Body of pancreas (tissue), 4 donors: ENCODE data around the gene KCNMB2.

Source experiments
- CTCF ChIP-seq, 7 experiments: fragments of 450-650 bp in 4 of 7; fragments of 200-600 bp in 3 of 7; sonication (generic) in 3 of 7; IDR thresholded peaks; one replicate each; pipeline ENCODE4 v1.5.1; 2016 to 2019; ENCODE audit warnings: antibody characterized with exemption in 7 of 7
- POLR2A ChIP-seq, 3 donors: fragments of 450-650 bp; IDR thresholded peaks; one replicate each; pipeline ENCODE4 v1.6.1; 2016; ENCODE audit warnings: antibody characterized with exemption in 3 of 3, mild to moderate bottlenecking in 2 of 3

- TF ChIP-seq CTCF (IDR thresholded peaks at IDR 0.05), result no peak
- TF ChIP-seq POLR2A (IDR thresholded peaks at IDR 0.05), result no peak
Observed at GRCh38 chr3:178714925-178715832, 178.9 kb downstream of the KCNMB2 start.
